Gastrocnemius medialis (tissue), 4 donors: ENCODE results near the gene SKP1.

Source experiments
- CTCF ChIP-seq, 5 experiments: fragments of 450-650 bp in 3 of 5; fragments of 200-600 bp in 2 of 5; sonication (generic) in 2 of 5; IDR thresholded peaks in 4 of 5; conservative IDR thresholded peaks in 1 of 5; 1 replicate in 4 of 5; 2 replicates in 1 of 5; pipeline ENCODE4 v1.5.1; 2016 to 2019; ENCODE audit warnings: antibody characterized with exemption in 5 of 5, mild to moderate bottlenecking in 3 of 5, moderate library complexity in 3 of 5
- POLR2A ChIP-seq, 2 donors: fragments of 450-650 bp; IDR thresholded peaks; one replicate each; pipeline ENCODE4 v1.6.1; 2017; ENCODE audit warnings: antibody characterized with exemption in 2 of 2, mild to moderate bottlenecking in 2 of 2, moderate library complexity in 2 of 2

GRCh38 chr5:134148986-134149539 is 27.7 kb downstream of the SKP1 start:
- TF ChIP-seq POLR2A (IDR thresholded peaks at IDR 0.05) (no peak), CTCF (IDR thresholded peaks at IDR 0.05 in 4 of 5, conservative IDR thresholded peaks at IDR 0.05 in 1 of 5) (no peak)
